Measurements from ENCODE around the gene CCDC102B.
"Not testable (repeated sequence)": the region's sequence is repeated elsewhere in the genome, so short reads cannot be mapped to it uniquely, and the experiment has no call there.

Gene CCDC102B

DNA sequence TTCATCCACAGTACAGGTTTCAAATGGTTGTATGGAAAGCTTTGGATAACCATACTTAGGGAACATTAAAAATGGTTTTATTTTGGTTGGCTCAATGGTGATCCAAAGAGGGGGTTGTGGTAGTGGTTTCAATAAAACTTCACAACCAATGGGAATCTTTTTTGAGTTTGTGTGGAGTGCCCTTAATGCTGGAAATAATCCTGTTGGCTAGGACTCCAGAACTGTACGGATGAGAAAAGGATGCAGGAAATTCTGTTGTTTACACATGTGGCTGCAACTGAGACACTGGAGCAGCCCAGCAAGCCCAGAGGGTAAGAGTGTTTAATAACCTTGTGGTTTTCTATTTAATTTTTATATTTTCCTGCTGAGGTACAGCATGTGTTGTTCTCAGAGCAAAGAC lies at the start of gene CCDC102B:
Gene CCDC102B, plus strand, starts transcription at position 210 of the 400 bp plus-strand sequence. CDS start 38,684 bp downstream, outside the sequence.
- no peak for DNase-seq (ENCODE audit: low read depth in 1 of 2, low spot score in 1 of 2)

DNA sequence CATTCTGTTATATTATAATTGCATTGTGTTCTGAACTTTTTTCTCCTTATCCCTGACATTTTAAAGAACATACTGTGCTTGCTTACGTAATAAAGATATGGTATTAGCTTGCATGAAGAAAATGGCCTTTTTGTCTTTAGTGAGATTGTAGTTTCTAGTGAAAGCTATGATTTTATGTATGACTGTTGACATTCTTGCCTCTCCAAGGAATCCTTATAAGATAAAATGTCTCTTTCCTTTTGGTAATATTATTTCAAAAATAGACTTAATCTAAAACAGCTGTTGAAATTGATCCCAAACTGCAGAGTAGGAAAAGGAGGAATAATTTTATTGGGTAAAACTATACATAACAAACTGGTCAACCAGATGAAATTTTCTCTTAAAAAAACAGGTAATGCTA lies 40.8 kb upstream of the CCDC102B start:
- no peak for DNase-seq (ENCODE audit: low read depth in 1 of 2, low spot score in 1 of 2)

DNA sequence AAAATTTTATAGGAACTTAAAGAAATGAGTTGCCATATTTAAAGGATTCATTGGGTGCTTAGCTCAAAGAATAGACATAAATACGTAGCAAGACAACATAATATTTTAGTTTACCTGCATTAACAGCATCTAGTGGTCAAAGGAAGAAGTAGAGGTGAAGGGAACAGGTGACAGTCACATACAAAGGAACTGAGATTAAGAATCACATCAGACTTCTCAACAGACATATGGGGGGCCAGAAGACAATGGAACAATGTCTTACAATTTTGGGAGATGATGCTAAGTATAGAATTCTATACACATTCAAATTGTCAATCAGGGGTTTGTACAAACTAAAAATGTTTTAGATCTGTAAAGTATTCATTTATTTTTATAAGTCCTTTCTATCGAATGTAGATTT lies 38.6 kb upstream of the CCDC102B start:
- DNase-seq (ENCODE audit: low read depth in 1 of 2, low spot score in 1 of 2), result no peak

DNA sequence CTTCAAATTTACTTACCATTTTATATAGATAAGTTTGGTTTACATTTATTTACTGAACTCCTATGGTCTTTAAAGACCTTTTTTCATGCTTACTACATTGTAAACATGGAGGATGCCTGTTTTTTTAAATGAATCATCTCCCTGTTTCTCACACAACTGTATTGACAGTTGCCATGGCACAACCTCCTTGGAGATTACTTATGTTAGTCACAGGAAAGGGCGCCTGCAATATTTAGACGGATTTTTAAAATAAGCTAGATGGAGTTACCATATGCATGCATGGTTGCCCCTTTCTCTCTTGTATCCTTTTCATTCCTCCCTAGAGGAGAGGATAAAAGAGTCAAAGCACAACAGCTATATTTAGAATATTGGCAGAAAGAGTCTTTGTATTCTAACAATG lies 34.8 kb upstream of the CCDC102B start:
- no peak for DNase-seq (ENCODE audit: low read depth in 1 of 2, low spot score in 1 of 2)

GRCh38 chr18:68764016-68764415 lies 33.9 kb upstream of the CCDC102B start:
- DNase-seq (ENCODE audit: low read depth in 1 of 2, low spot score in 1 of 2), result no peak

- DNase-seq (ENCODE audit: low read depth in 1 of 2, low spot score in 1 of 2), result no peak
Measured at GRCh38 chr18:68766433-68766832, 31.4 kb upstream of the CCDC102B start.

- no peak for DNase-seq (ENCODE audit: low read depth in 1 of 2, low spot score in 1 of 2)
Measured at GRCh38 chr18:68769461-68769860, 28.4 kb upstream of the CCDC102B start.

DNA sequence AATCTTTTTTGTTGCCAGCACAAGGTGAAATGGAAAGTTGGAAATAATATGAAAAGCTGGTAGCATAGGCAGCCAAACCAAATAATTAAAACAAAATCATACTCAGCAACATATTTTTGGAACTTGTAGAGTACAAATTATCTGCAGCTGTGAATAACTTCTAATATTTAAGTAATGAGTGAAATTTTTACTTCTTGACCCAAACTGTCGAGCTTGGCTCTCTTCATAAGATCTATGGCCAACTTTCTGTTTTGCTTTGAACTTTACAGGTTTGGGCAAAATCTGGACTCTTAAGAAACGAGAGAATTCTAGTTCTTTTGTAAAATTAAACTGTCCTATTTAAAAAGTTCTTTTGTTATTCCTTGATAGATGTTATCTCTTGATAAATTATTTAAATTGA lies 25.6 kb upstream of the CCDC102B start:
- DNase-seq (ENCODE audit: low read depth in 1 of 2, low spot score in 1 of 2), result no peak

GRCh38 chr18:68778280-68778886 lies 19.5 kb upstream of the CCDC102B start:
- no peak for DNase-seq (ENCODE audit: low read depth in 1 of 2, low spot score in 1 of 2)

DNA sequence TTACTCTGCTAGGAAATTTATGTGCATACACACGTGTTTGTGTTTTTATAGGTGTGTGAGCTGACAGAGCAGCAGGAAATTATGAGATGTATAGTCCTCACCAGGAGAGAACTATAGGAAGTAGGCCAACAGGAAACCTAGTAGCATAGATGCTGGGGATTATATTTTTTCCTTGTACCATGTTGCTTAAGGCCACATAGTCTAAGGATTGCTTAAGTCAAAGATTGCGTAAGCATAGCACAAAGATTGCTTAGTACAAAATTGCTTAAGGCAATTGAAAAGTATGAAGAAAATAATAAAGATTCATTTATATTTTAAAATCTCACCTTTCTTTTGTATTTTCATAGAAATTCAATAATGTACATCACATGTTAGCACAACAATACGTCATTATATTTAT lies 18.7 kb upstream of the CCDC102B start:
- DNase-seq (ENCODE audit: low read depth in 1 of 2, low spot score in 1 of 2), result no peak

DNA sequence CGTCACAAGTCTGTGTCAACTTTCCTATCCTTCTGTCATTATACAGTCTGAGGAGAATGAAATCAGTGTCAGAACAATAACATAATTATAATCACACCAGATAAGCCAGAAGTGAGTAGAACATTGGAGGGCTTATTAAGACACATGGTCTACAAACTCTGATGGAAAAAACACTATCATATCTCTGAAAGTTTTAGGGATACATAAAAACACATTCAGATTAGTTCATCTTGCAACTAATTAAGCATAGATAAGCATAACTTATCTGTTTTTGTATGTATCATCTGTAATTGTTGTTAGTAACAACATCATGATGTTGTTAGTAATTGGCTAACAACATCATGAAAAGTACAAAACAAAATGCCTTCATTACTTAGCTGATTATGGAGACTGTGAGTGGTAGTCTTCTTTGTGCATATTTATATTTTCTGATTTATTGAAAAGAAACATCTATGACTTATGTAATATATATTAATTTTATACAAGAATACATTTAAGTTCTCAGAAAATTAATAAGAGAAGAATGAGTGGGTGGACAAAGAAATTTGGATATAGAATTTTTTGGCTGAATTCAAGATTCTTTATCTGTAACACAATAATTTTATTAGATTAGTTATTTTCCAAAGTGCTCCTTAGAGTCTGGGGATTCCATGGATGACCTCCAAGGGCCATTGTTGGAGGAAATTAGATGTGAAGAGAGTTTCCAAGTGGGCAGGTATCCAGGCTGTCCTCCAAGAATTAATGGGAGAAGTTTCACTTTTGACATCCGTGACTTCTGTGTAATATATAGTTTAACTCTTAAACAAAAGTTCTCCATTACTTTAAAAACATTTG lies 16.9 kb upstream of the CCDC102B start:
- DNase-seq (ENCODE audit: low read depth in 1 of 2, low spot score in 1 of 2), result no peak

DNA sequence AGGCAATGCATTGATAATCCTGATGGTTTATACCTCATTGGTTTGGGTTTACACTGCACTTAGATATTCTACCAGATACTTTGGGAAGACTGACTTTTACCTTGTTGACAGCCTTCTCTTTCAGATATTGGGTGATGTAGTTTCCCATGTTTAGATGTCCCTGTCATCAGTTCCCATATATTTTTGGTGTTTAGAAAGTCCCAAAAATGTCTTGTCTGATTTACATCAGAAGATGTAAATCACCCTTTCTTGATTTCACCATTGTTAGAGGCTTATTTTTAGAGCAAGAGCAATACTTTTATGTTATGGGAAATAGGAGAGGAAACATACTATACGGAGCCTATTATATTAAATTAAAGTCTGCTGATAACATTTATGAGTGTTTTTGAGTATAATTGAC lies 14.4 kb upstream of the CCDC102B start:
- no peak for DNase-seq (ENCODE audit: low read depth in 1 of 2, low spot score in 1 of 2)

DNA sequence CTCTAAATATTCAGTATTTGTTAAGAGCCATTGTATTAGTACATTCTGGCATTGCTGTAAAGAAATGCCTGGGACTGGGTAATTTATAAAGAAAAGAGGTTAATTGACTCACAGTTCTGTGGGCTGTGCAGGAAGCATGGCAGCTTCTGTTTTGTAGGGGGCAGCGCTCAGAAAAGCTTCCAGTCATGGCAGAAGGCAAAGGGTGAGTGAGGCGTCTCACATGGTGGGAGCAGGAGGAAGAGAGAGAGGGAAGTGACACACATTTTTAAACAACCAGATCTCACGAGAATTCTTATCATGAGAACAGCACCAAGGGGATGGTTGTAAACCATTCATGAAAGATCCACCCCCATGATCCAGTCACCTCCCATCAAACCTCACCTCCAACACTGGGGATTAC lies 13.8 kb upstream of the CCDC102B start:
- DNase-seq (ENCODE audit: low read depth in 1 of 2, low spot score in 1 of 2), result no peak

DNA sequence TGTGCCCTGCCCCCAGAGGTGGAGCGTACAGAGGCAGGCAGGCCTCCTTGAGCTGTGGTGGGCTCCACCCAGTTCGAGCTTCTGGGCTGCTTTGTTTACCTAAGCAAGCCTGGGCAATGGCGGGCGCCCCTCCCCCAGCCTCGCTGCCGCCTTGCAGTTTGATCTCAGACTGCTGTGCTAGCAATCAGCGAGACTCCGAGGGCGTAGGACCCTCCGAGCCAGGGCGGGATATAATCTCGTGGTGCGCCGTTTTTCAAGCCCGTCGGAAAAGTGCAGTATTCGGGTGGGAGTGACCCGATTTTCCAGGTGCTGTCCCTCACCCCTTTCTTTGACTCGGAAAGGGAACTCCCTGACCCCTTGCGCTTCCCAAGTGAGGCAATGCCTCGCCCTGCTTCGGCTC lies 7.6 kb upstream of the CCDC102B start:
- not testable (repeated sequence) for DNase-seq (ENCODE audit: low read depth in 1 of 2, low spot score in 1 of 2)

GRCh38 chr18:68791801-68792200 lies 6.1 kb upstream of the CCDC102B start:
- no peak for DNase-seq (ENCODE audit: low read depth in 1 of 2, low spot score in 1 of 2)

DNA sequence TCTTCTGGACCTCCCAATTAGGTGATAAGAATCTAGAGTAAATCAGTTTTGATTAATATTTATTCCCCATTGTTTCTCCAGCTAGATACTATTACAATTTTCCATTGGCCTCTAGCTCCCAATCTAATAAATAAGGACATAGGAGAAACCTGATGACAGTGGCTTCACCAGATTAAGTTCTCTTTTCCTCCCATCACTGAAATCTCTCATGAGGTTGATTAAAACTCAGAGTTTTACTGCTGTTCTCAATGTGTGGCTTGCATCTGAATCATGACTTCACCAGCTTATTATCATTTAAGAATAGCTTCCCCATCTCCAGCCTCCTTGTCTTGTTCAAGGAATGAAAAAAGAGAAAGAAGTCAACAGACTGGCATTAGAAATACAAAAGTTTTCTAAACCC lies 3.9 kb upstream of the CCDC102B start:
- no peak for DNase-seq (ENCODE audit: low read depth in 1 of 2, low spot score in 1 of 2)

DNA sequence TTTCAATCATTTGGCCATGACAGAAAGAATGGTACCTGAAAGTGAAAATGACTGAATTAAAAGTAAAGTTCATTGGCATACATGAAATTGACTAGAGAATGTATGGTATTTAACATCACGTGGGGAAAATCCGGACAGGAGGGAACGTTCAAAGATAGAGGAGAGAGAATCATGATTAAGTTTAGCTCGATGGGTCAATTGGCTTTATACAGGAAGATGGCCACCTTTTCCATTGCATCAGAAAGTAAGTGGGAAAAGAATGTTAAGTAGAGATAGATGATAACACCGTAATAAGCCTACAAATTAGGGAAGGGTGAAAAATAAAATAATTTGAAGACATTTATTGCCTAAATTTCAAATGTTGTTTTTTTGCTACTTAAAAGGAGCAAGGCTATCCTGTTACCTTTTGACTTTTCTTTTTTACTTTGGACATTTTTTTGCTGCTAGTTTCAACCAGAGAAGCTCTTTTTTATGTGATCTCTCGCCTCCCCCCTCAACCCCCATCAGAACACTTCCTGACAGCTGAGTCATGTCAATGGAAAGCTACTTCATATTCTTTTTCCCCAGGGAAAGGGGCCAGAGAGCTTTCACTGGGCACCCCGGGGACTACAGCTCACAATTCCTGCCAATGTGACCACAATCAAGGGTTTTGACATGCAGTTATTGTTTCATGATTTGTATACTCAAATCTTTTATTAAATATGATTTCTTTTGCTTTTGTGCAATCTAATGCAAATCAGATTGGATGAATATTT lies 767 bp upstream of the CCDC102B start:
- DNase-seq (ENCODE audit: low read depth in 1 of 2, low spot score in 1 of 2), result no peak

GRCh38 chr18:68800075-68800474 lies 2.2 kb downstream of the CCDC102B start:
- DNase-seq (ENCODE audit: low read depth in 1 of 2, low spot score in 1 of 2), result no peak

- no peak for DNase-seq (ENCODE audit: low read depth in 1 of 2, low spot score in 1 of 2)
Measured at GRCh38 chr18:68803356-68803755, 5.5 kb downstream of the CCDC102B start.

- no peak for DNase-seq (ENCODE audit: low read depth in 1 of 2, low spot score in 1 of 2)
Measured at GRCh38 chr18:68817584-68817983, 19.7 kb downstream of the CCDC102B start.

DNA sequence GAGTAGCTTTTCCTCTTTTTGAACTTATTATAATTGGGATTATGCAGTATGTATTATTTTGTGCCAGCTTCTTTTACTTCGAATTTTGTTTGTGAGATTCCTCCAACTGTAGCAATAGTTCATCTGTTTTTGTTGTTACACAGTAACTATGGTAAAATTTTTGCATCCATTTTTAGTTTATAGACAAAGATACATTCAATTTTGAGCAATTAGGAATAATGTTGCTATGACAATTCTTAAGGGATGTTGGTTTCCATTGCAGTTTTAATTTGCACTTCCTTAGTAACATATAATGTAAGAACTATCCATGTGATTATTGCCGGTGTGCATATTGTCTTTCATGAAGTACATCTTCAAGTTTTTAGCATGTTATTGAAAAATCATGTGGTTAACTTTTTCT lies 20.7 kb downstream of the CCDC102B start:
- no peak for DNase-seq (ENCODE audit: low read depth in 1 of 2, low spot score in 1 of 2)

GRCh38 chr18:68822926-68823325 lies 25.0 kb downstream of the CCDC102B start:
- DNase-seq (ENCODE audit: low read depth in 1 of 2, low spot score in 1 of 2), result no peak

All from activated CD4-positive, alpha-beta T cell treated with anti-CD3 and anti-CD28 coated beads, Interleukin-2, amount 50 U/mL, for 24 hours (primary cell).